HG03280 (cell line): ENCODE results near the gene HEXB.
"Not testable (repeated sequence)": the region's sequence is repeated elsewhere in the genome, so short reads cannot be mapped to it uniquely, and the experiment has no call there.

Source experiments
- ATAC-seq: cut with Tn5 transposase; IDR thresholded peaks from one replicate; pipeline ENCODE4 v1.9.1; 2021; ENCODE audit warnings: mild to moderate bottlenecking, moderate library complexity; ENCODE audit not compliant: unreplicated experiment

Gene HEXB

GRCh38 chr5:74725331-74725730 is 40.3 kb downstream of the HEXB start:
- no peak for ATAC-seq

GRCh38 chr5:74736759-74737158 is 51.7 kb downstream of the HEXB start:
- ATAC-seq, result no peak

DNA sequence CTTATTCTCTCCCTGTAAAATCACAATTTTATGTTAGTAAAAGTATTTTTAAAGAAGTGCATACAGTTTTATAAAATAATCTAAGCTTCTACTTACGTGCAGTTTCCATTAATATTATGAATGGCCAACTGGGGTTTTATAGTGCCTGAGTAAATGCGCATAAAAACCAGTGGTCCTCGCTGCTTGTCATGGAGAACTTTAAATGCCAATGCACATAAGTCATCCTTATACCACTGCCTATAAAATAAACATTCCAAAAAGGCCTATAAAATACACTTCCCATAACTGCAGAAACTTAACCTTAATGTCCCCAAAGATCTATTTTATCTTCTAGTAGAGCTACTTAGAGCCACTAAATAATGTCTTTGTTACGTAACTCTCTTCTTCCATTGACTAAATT is 53.4 kb downstream of the HEXB start:
- ATAC-seq, result no peak

DNA sequence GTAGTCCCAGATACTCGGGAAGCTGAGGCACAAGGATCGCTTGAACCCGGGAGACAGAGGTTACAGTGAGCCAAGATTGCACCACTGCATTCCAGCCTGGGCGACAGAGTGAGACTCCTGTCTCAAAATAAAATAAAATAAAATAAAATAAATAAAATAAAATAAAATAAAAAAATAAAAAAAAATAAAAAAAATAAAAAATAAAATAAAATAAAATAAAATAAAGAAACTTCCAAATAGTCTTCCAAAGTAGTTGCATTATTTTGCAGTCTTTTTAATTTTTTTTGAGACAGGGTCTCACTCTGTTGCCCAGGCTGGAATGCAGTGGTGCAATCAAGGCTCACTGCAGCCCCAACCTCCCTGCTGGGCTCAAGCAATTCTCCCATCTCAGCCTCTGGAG is 63.7 kb downstream of the HEXB start:
- not testable (repeated sequence) for ATAC-seq

GRCh38 chr5:74761241-74761640 is 76.2 kb downstream of the HEXB start:
- no peak for ATAC-seq

- ATAC-seq, result no peak
Measured at GRCh38 chr5:74762599-74762998, 77.6 kb downstream of the HEXB start.

DNA sequence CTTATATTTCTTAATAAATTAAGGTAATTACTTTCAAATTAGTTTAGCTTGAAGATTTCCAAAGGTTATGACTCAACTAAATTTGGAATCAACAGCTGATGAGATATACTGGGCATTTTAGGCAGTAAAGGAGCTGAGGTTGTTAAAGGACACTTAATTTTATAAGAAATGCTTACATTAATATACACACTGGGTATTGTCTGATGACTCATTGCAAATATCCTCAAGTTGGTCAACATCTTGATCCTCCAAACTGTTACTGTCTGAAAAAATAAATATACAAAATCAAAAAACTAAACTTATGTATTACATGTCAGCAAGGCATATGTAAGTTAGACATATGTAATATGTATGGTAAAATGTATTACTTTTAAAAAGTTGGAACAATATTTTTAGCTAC is 78.5 kb downstream of the HEXB start:
- no peak for ATAC-seq

- ATAC-seq, result no peak
Measured at GRCh38 chr5:74765201-74765600, 80.2 kb downstream of the HEXB start.

GRCh38 chr5:74765929-74766328 is 80.9 kb downstream of the HEXB start:
- ATAC-seq, result no peak

GRCh38 chr5:74766418-74766848 is 81.4 kb downstream of the HEXB start:
- ATAC-seq, result peak; percentile 42

DNA sequence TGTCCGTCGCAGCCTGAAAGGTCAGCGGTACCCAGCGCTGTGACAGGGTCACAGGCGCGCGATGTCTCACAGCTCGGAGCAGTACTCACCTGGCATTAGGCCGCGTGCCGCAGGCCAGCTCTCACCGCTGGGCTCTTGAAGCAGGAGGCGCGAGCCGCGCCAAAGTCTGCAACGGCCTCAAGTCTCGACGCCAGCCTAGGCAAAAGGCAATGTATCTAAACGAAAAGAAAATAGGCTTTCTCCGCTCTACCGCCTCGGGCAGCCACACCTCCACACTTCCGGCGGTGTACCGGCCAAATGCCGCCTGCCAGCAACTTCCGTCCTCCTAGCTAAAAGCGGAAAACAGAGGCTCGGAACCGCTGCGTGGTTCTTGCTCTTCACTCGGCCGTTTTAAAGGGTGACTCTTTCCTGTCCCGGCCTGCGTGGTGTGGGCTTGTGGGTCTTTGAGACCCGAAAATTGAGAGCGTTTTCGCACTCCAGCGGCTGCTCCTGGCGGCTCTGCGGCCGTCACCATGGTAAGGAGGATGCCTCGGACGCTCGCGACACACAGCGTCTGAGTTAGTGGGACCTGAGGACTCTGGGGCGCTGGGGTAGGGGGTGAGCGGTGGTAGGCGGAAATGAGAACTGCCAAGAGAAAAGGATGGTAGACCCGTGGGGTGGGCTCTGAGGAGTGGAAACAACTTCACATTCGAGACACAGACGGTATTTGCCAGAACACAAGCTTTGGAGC is 82.0 kb downstream of the HEXB start, which contains the start of the genes GFM2 and NSA2:
Gene GFM2, minus strand, starts transcription at position 269 of the 730 bp plus-strand sequence. CDS start 3,375 bp downstream, outside the sequence.
Gene NSA2, plus strand, starts transcription at position 401 of the 730 bp plus-strand sequence. Its CDS starts 112 bp downstream, at position 513.
- ATAC-seq, result peak; percentile 90

DNA sequence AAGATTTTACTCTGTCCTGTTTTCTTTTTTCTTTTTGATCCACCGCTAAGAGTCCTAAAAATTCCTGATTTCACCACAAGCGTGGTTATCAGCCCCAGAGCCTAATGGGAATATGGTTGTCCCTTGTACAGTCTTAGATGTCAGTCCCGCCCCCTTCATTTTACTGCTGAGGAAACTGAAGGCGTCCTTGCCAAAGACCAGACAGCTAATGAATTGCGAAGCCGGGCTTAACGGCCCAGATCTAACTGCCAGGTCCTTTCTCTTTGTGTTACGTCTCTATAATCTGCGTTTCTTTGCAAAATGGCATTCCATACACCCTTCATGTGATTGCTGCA is 82.5 kb downstream of the HEXB start:
- peak; percentile 12 for ATAC-seq
